DND-41 (cell line): ENCODE data around the gene SPATA18.

Experiments used
- ATAC-seq: fragments of 200-7000 bp; cut with Tn5 transposase; 3 replicates; pipeline ENCODE4 v1.9.1; 2021; ENCODE audit warnings: low read depth; ENCODE audit not compliant: insufficient read depth
- DNase-seq: peaks from one replicate; pipeline ENCODE4 v3.0.0-alpha.2; 2020
- H2AFZ ChIP-seq: 2 replicates; pipeline ENCODE4 v1.6.0; 2012; ENCODE audit warnings: low read depth, low read length
- H3K27ac ChIP-seq: 2 replicates; pipeline ENCODE4 v1.5.1; 2012; ENCODE audit warnings: low read length, inconsistent platforms
- H3K27me3 ChIP-seq: fragments of 200-600 bp; sonication (generic); 2 replicates; pipeline ENCODE4 v1.6.0; 2012; ENCODE audit warnings: low read length, mild to moderate bottlenecking, inconsistent platforms; ENCODE audit not compliant: insufficient read depth, poor library complexity
- H3K36me3 ChIP-seq: 2 replicates; pipeline ENCODE4 v1.5.1; 2012; ENCODE audit warnings: low read length, inconsistent platforms; ENCODE audit not compliant: insufficient read depth
- H3K4me1 ChIP-seq: 2 replicates; pipeline ENCODE4 v1.5.1; 2012; ENCODE audit warnings: mild to moderate bottlenecking, low read length; ENCODE audit not compliant: insufficient read depth
- H3K4me2 ChIP-seq: 2 replicates; pipeline ENCODE4 v1.6.0; 2012; ENCODE audit warnings: mild to moderate bottlenecking, moderate library complexity, low read length, inconsistent platforms; ENCODE audit not compliant: insufficient read depth
- H3K4me3 ChIP-seq, 2 experiments: fragments of 200-600 bp in 1 of 2; shearing (Covaris generic) in 1 of 2; 2 replicates each; pipeline ENCODE4 v1.5.1; 2012 to 2016; ENCODE audit warnings: inconsistent platforms in 2 of 2, low read length in 2 of 2, mild to moderate bottlenecking in 2 of 2, low read depth in 1 of 2, moderate library complexity in 1 of 2
- H3K79me2 ChIP-seq: 2 replicates; pipeline ENCODE4 v1.6.0; 2012; ENCODE audit warnings: low read length, inconsistent platforms; ENCODE audit not compliant: insufficient read depth
- H3K9ac ChIP-seq: 2 replicates; pipeline ENCODE4 v1.6.0; 2012; ENCODE audit warnings: low read depth, mild to moderate bottlenecking, inconsistent platforms, low read length, moderate library complexity
- H3K9me3 ChIP-seq: 2 replicates; pipeline ENCODE4 v1.5.1; 2012; ENCODE audit warnings: low read length, moderate library complexity, mild to moderate bottlenecking, inconsistent platforms; ENCODE audit not compliant: insufficient read depth, severe bottlenecking
- H4K20me1 ChIP-seq: 2 replicates; pipeline ENCODE4 v1.6.0; 2012; ENCODE audit warnings: low read length; ENCODE audit not compliant: insufficient read depth
- EZH2 ChIP-seq: IDR thresholded peaks from 3 replicates; pipeline ENCODE4 v1.6.1; 2012; ENCODE audit warnings: borderline replicate concordance, low read depth, mild to moderate bottlenecking, moderate library complexity, low read length, inconsistent platforms; ENCODE audit not compliant: severe bottlenecking
- TF ChIP-seq, protein P1 (sequence below): IDR thresholded peaks from 2 replicates; pipeline ENCODE4 v1.5.1; 2012; ENCODE audit warnings: borderline replicate concordance, low read length, moderate library complexity, mild to moderate bottlenecking; ENCODE audit not compliant: poor library complexity, severe bottlenecking; ENCODE audit errors: extremely low read depth

The SPATA18 gene

GRCh38 chr4:52093466-52093865 lies 42.4 kb downstream of the SPATA18 start:
- Histone ChIP-seq H3K27ac (no peak overlapping the region), H3K4me3 (no peak overlapping the region), H4K20me1 (no peaks in the 10 kb centered on the region), H3K27me3 (no peaks in the 10 kb centered on the region), H2AFZ (no peak overlapping the region), H3K4me1 (no peaks in the 10 kb centered on the region), H3K36me3 (no peaks in the 10 kb centered on the region), H3K4me2 (no peak overlapping the region), H3K79me2 (no peaks in the 10 kb centered on the region), H3K9ac (no peak overlapping the region), H3K9me3 (no peaks in the 10 kb centered on the region)
- DNase-seq, result no peak
- TF ChIP-seq EZH2, result no peak
- TF ChIP-seq, protein P1, sequence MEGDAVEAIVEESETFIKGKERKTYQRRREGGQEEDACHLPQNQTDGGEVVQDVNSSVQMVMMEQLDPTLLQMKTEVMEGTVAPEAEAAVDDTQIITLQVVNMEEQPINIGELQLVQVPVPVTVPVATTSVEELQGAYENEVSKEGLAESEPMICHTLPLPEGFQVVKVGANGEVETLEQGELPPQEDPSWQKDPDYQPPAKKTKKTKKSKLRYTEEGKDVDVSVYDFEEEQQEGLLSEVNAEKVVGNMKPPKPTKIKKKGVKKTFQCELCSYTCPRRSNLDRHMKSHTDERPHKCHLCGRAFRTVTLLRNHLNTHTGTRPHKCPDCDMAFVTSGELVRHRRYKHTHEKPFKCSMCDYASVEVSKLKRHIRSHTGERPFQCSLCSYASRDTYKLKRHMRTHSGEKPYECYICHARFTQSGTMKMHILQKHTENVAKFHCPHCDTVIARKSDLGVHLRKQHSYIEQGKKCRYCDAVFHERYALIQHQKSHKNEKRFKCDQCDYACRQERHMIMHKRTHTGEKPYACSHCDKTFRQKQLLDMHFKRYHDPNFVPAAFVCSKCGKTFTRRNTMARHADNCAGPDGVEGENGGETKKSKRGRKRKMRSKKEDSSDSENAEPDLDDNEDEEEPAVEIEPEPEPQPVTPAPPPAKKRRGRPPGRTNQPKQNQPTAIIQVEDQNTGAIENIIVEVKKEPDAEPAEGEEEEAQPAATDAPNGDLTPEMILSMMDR, result no peak
- no peak for ATAC-seq

GRCh38 chr4:52094376-52095145 lies 43.5 kb downstream of the SPATA18 start:
- H3K4me2 ChIP-seq, result no peak overlapping the region
- no peak overlapping the region for H3K4me3 ChIP-seq
- H3K4me1 ChIP-seq, result no peaks in the 10 kb centered on the region
- TF ChIP-seq, protein P1, result no peak
- TF ChIP-seq EZH2, result no peak
- no peak overlapping the region for H3K9ac ChIP-seq
- no peaks in the 10 kb centered on the region for H3K79me2 ChIP-seq
- H3K9me3 ChIP-seq, result no peaks in the 10 kb centered on the region
- ATAC-seq, result no peak
- DNase-seq, result no peak
- no peak overlapping the region for H3K27ac ChIP-seq
- no peaks in the 10 kb centered on the region for H3K36me3 ChIP-seq
- no peaks in the 10 kb centered on the region for H3K27me3 ChIP-seq
- no peaks in the 10 kb centered on the region for H4K20me1 ChIP-seq
- H2AFZ ChIP-seq, result no peak overlapping the region

GRCh38 chr4:52095374-52095773 lies 44.3 kb downstream of the SPATA18 start:
- no peak overlapping the region for H3K4me3 ChIP-seq
- no peaks in the 10 kb centered on the region for H3K36me3 ChIP-seq
- H3K4me2 ChIP-seq, result no peak overlapping the region
- H2AFZ ChIP-seq, result no peak overlapping the region
- H3K79me2 ChIP-seq, result no peaks in the 10 kb centered on the region
- no peak for ATAC-seq
- H3K27ac ChIP-seq, result no peak overlapping the region
- H3K4me1 ChIP-seq, result no peaks in the 10 kb centered on the region
- no peak for DNase-seq
- TF ChIP-seq, protein P1, result no peak
- no peak for TF ChIP-seq EZH2
- H3K9ac ChIP-seq, result no peak overlapping the region
- no peaks in the 10 kb centered on the region for H4K20me1 ChIP-seq
- no peaks in the 10 kb centered on the region for H3K9me3 ChIP-seq
- H3K27me3 ChIP-seq, result no peaks in the 10 kb centered on the region
